NT2/D1 (cell line): Measurements from ENCODE around the gene SDK1.

Source experiments
- DNase-seq: peaks from one replicate; pipeline ENCODE4 v3.0.0-alpha.2; 2011; ENCODE audit warnings: low read depth, low spot score
- H3K27me3 ChIP-seq: 2 replicates; pipeline ENCODE4 v1.6.0; 2011; ENCODE audit warnings: mild to moderate bottlenecking; ENCODE audit not compliant: insufficient read length, insufficient read depth
- H3K36me3 ChIP-seq: 2 replicates; pipeline ENCODE4 v1.6.1; 2011; ENCODE audit warnings: mild to moderate bottlenecking, low read length, mixed read lengths; ENCODE audit not compliant: insufficient read depth, insufficient read length
- H3K4me1 ChIP-seq: 2 replicates; pipeline ENCODE4 v1.5.1; 2011; ENCODE audit not compliant: insufficient read depth, insufficient read length
- H3K4me3 ChIP-seq: 2 replicates; pipeline ENCODE4 v1.5.1; 2011; ENCODE audit warnings: low read depth; ENCODE audit not compliant: insufficient read length
- H3K9ac ChIP-seq: 2 replicates; pipeline ENCODE4 v1.6.0; 2011; ENCODE audit warnings: low read depth; ENCODE audit not compliant: insufficient read length
- H3K9me3 ChIP-seq: 2 replicates; pipeline ENCODE4 v1.5.1; 2011; ENCODE audit warnings: mild to moderate bottlenecking, low read length; ENCODE audit not compliant: insufficient read depth
- SUZ12 ChIP-seq: IDR thresholded peaks from 2 replicates; pipeline ENCODE4 v1.6.1; 2011; ENCODE audit not compliant: insufficient read length, insufficient read depth; ENCODE audit errors: extremely low read depth
- YY1 ChIP-seq: IDR thresholded peaks from 2 replicates; pipeline ENCODE4 v1.6.1; 2011; ENCODE audit not compliant: insufficient read length, insufficient read depth
- ZNF274 ChIP-seq: IDR thresholded peaks from 2 replicates; pipeline ENCODE4 v1.6.1; 2011; ENCODE audit warnings: mild to moderate bottlenecking, low read depth, low read length

Gene SDK1

GRCh38 chr7:4198301-4198700 lies 897.2 kb downstream of the SDK1 start:
- Histone ChIP-seq H3K4me1 (peaks cover 13% of the 10 kb centered on the region), H3K36me3 (no peaks in the 10 kb centered on the region), H3K9me3 (no peaks in the 10 kb centered on the region; the same call in 1 of the 2 replicates), H3K27me3 (no peaks in the 10 kb centered on the region), H3K9ac (no peak overlapping the region), H3K4me3 (no peak overlapping the region)
- DNase-seq: no peak
- TF ChIP-seq SUZ12: no peak
- TF ChIP-seq YY1: no peak
- no peak for TF ChIP-seq ZNF274

GRCh38 chr7:4200546-4201094 lies 899.6 kb downstream of the SDK1 start:
- peaks cover 16% of the 10 kb centered on the region for H3K4me1 ChIP-seq
- DNase-seq: no peak
- TF ChIP-seq YY1: no peak
- no peak for TF ChIP-seq ZNF274
- TF ChIP-seq SUZ12: no peak
- H3K9ac ChIP-seq: no peak overlapping the region
- no peaks in the 10 kb centered on the region; the same call in 1 of the 2 replicates for H3K9me3 ChIP-seq
- no peak overlapping the region for H3K4me3 ChIP-seq
- no peaks in the 10 kb centered on the region for H3K27me3 ChIP-seq
- H3K36me3 ChIP-seq: no peaks in the 10 kb centered on the region

GRCh38 chr7:4201566-4201965 lies 900.5 kb downstream of the SDK1 start:
- H3K27me3 ChIP-seq: no peaks in the 10 kb centered on the region
- DNase-seq: no peak

DNA sequence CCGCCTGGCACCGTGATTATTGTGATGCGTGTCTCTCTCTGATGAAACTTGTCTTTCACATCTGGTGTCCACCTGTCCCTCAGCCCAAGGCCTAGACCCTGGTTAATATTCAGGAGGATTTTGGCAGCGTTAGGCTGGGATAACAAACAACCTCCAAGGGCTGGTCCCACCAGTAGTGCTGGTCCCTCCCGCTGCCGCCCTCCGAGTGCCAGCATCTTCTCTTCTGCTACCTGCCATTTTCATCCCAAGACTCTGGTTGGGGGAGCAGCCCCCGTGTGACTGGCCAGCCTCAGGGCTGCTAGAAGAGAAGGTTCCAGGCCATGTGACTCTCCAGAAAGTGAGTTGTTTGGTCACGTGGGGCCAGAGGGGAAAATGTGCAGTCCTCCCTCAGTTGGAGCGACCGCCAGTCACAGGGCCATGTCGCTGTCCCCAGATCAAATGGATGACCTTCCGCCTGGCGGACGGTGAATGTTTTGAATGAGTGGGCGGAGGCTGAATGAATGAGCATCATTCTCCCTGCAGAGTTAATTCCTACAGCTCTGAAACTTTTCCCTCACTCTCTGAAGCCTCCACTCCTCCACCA lies 901.2 kb downstream of the SDK1 start:
- no peaks in the 10 kb centered on the region for H3K27me3 ChIP-seq
- H3K4me1 ChIP-seq: peaks cover 10% of the 10 kb centered on the region
- no peak for DNase-seq
- H3K9ac ChIP-seq: no peak overlapping the region
- H3K4me3 ChIP-seq: no peak overlapping the region
- H3K9me3 ChIP-seq: no peaks in the 10 kb centered on the region; the same call in 1 of the 2 replicates
- H3K36me3 ChIP-seq: no peaks in the 10 kb centered on the region
- TF ChIP-seq ZNF274: no peak
- no peak for TF ChIP-seq YY1
- TF ChIP-seq SUZ12: no peak

More at GRCh38 chr7:4201566-4201965, 900.5 kb downstream of the SDK1 start:
- Histone ChIP-seq H3K36me3 (no peaks in the 10 kb centered on the region), H3K9me3 (no peaks in the 10 kb centered on the region; the same call in 1 of the 2 replicates), H3K4me1 (peaks cover 10% of the 10 kb centered on the region), H3K4me3 (no peak overlapping the region), H3K9ac (no peak overlapping the region)
- TF ChIP-seq ZNF274 (no peak), YY1 (no peak), SUZ12 (no peak)

- no peaks in the 10 kb centered on the region for H3K36me3 ChIP-seq
- no peaks in the 10 kb centered on the region for H3K27me3 ChIP-seq
- H3K4me1 ChIP-seq: peaks cover 10% of the 10 kb centered on the region
- TF ChIP-seq SUZ12 (no peak), ZNF274 (no peak), YY1 (no peak)
- H3K9ac ChIP-seq: peak overlapping the region; percentile 27
- DNase-seq: no peak
- H3K4me3 ChIP-seq: no peak overlapping the region
- H3K9me3 ChIP-seq: no peaks in the 10 kb centered on the region; the same call in 1 of the 2 replicates
Measured at GRCh38 chr7:4202954-4203353, 901.9 kb downstream of the SDK1 start.

GRCh38 chr7:4203626-4204512 lies 902.8 kb downstream of the SDK1 start:
- Histone ChIP-seq H3K4me1 (peaks cover 10% of the 10 kb centered on the region), H3K9ac (no peak overlapping the region), H3K4me3 (no peak overlapping the region), H3K36me3 (no peaks in the 10 kb centered on the region), H3K27me3 (no peaks in the 10 kb centered on the region), H3K9me3 (no peaks in the 10 kb centered on the region; the same call in 1 of the 2 replicates)
- DNase-seq: no peak
- TF ChIP-seq YY1 (no peak), ZNF274 (no peak), SUZ12 (no peak)
